Mesendoderm (in vitro differentiated cells): ENCODE results near the gene FBXW5.

Experiments
- DNase-seq: peaks from one replicate; pipeline ENCODE4 v3.0.0; 2013
- H2AK5ac ChIP-seq: 2 replicates; pipeline ENCODE4 v1.6.1; 2013; ENCODE audit warnings: low read length, inconsistent platforms
- H2BK120ac ChIP-seq: 2 replicates; pipeline ENCODE4 v1.6.1; 2013; ENCODE audit warnings: low read depth, mild to moderate bottlenecking, low read length, moderate library complexity, mixed read lengths
- H2BK15ac ChIP-seq: replicated peaks from 2 replicates; pipeline ENCODE4 v1.6.1; 2013; ENCODE audit warnings: low read depth, mild to moderate bottlenecking, moderate library complexity
- H2BK5ac ChIP-seq: 2 replicates; pipeline ENCODE4 v1.6.1; 2013; ENCODE audit warnings: low read length, inconsistent platforms
- H3K18ac ChIP-seq: 2 replicates; pipeline ENCODE4 v1.6.1; 2013; ENCODE audit warnings: mild to moderate bottlenecking, low read length, mixed read lengths
- H3K23ac ChIP-seq: one replicate; pipeline ENCODE4 v1.6.1; 2013; ENCODE audit warnings: low read length
- H3K27ac ChIP-seq: 2 replicates; pipeline ENCODE4 v1.5.1; 2013; ENCODE audit warnings: low read depth, mild to moderate bottlenecking, inconsistent platforms, low read length, moderate library complexity
- H3K27me3 ChIP-seq: 2 replicates; pipeline ENCODE4 v1.6.1; 2013; ENCODE audit warnings: low read length, control low read depth, mild to moderate bottlenecking, inconsistent platforms; ENCODE audit not compliant: insufficient read depth, poor library complexity
- H3K36me3 ChIP-seq: 2 replicates; pipeline ENCODE4 v1.6.1; 2013; ENCODE audit warnings: low read length, inconsistent platforms; ENCODE audit not compliant: control insufficient read depth, insufficient read depth
- H3K4ac ChIP-seq: one replicate; pipeline ENCODE4 v1.6.1; 2013; ENCODE audit warnings: low read depth, mild to moderate bottlenecking, low read length, moderate library complexity
- H3K4me1 ChIP-seq: 2 replicates; pipeline ENCODE4 v1.6.1; 2013; ENCODE audit warnings: low read depth, low read length, inconsistent platforms; ENCODE audit not compliant: control insufficient read depth
- H3K4me2 ChIP-seq: 2 replicates; pipeline ENCODE4 v1.6.1; 2013; ENCODE audit warnings: low read length
- H3K4me3 ChIP-seq: 2 replicates; pipeline ENCODE4 v1.5.1; 2013; ENCODE audit warnings: mild to moderate bottlenecking, low read length
- H3K56ac ChIP-seq: one replicate; pipeline ENCODE4 v1.6.1; 2013; ENCODE audit warnings: low read length
- H3K79me1 ChIP-seq: 2 replicates; pipeline ENCODE4 v1.6.1; 2013; ENCODE audit warnings: low read length, inconsistent platforms
- H3K79me2 ChIP-seq: 2 replicates; pipeline ENCODE4 v1.6.1; 2013; ENCODE audit warnings: mild to moderate bottlenecking, low read length; ENCODE audit not compliant: control insufficient read depth, insufficient read depth
- H3K9ac ChIP-seq: 2 replicates; pipeline ENCODE4 v1.6.1; 2013; ENCODE audit warnings: low read length, inconsistent platforms
- H4K5ac ChIP-seq: one replicate; pipeline ENCODE4 v1.6.1; 2013; ENCODE audit warnings: low read length
- H4K8ac ChIP-seq: one replicate; pipeline ENCODE4 v1.6.1; 2013; ENCODE audit warnings: low read depth, mild to moderate bottlenecking, control low read depth, low read length, moderate library complexity
- WGBS: extraction: QIAGEN DNeasy Blood & Tissue Kit; methylation state at CpG from one replicate; pipeline ENCODE4 v1.1.7; 2013; ENCODE audit warnings: low lambda C conversion rate, missing lambda C conversion rate; ENCODE audit not compliant: insufficient coverage; ENCODE audit errors: extremely low coverage; 5-methylcytosine and 5-hydroxymethylcytosine counted together

Gene FBXW5

DNA sequence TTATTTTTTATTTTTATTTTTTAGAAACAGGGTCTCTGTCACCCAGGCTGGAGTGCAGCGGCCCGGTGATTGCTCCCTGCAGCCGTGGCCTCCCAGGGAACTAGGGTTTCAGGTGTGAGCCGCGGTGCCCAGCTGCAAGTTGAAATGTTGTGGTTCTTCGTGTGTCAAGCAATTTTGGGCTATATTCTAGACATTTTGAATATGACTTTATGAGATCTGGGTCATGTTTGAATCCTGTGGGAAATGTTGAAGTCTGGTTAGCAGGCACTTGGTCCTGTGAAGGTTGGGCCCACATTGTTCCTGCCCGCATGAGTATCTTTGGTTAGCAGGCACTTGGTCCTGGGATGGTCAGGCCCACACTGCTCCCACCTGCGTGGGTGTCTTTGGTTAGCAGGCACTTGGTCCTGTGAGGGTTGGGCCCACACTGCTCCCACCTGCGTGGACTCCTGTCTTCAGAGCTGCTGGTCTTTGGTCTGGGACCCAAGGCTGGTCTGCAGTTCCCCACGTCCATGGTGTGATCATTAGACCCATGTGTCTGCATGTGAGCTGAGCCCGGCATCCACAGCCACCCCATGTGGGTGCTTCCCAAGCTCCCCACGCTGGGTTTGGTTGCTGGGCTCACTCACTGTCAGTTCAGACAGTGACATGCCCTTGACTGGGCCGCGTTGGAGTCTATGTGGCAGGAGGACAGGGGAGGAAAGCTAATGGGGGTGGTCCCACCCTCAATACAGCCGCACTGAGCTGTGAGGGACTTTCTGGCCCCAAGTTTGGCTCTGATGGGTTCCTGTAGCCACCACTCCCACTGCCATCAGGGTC is 7.1 kb downstream of the FBXW5 start:
- no peak overlapping the region for H3K27ac ChIP-seq
- WGBS, result no CpG with 5 or more reads among the region's 15 CpGs
- H2AK5ac ChIP-seq, result no peak overlapping the region
- H3K27me3 ChIP-seq, result no peaks in the 10 kb centered on the region
- H3K4me3 ChIP-seq, result no peak overlapping the region
- peaks cover 12% of the 10 kb centered on the region for H3K36me3 ChIP-seq
- no peak overlapping the region for H2BK15ac ChIP-seq
- no peaks in the 10 kb centered on the region for H3K4me1 ChIP-seq
- H3K4me2 ChIP-seq, result no peak overlapping the region
- no peak overlapping the region for H3K4ac ChIP-seq
- no peak overlapping the region for H3K23ac ChIP-seq
- H3K79me1 ChIP-seq, result no peaks in the 10 kb centered on the region
- H4K8ac ChIP-seq, result no peak overlapping the region
- no peaks in the 10 kb centered on the region for H3K79me2 ChIP-seq
- no peak overlapping the region for H3K9ac ChIP-seq
- H4K5ac ChIP-seq, result no peak overlapping the region
- DNase-seq, result no peak
- no peak overlapping the region for H2BK5ac ChIP-seq
- H3K18ac ChIP-seq, result no peak overlapping the region
- H2BK120ac ChIP-seq, result no peak overlapping the region
- H3K56ac ChIP-seq, result no peak overlapping the region

- Histone ChIP-seq H2BK120ac (no peak overlapping the region), H2BK15ac (no peak overlapping the region), H3K4ac (no peak overlapping the region), H3K27me3 (no peaks in the 10 kb centered on the region), H3K56ac (no peak overlapping the region), H3K27ac (no peak overlapping the region), H4K8ac (no peak overlapping the region), H3K18ac (no peak overlapping the region), H3K4me1 (no peaks in the 10 kb centered on the region), H3K4me2 (no peak overlapping the region), H3K9ac (no peak overlapping the region), H3K79me2 (no peaks in the 10 kb centered on the region), H3K23ac (no peak overlapping the region), H3K36me3 (peaks cover 9% of the 10 kb centered on the region), H3K4me3 (no peak overlapping the region), H2BK5ac (no peak overlapping the region), H2AK5ac (no peak overlapping the region), H4K5ac (no peak overlapping the region), H3K79me1 (no peaks in the 10 kb centered on the region)
- WGBS, result no CpG with 5 or more reads among the region's 8 CpGs
- DNase-seq, result no peak
These were observed 7.8 kb downstream of the FBXW5 start for GRCh38 chr9:136936645-136937170.

DNA sequence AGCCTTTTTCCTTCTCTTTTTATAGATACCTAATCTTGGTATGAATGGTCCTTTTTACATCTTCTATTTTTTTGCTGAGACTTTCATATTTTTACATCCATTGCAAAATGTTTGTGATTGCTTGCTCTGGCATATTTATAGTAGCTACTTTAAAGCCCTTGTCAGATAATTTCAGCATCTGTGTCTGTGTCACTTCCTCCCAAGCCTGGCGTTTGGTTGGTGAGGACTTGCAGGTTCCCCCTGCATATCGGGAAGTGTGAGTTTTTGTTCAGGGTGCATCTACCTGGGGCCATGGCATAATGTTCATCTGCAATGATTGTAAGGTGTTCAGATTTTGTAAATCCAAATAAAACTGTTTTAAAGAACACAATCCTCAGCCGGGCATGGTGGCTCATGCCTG is 8.9 kb downstream of the FBXW5 start:
- Histone ChIP-seq H3K9ac (no peak overlapping the region), H4K5ac (no peak overlapping the region), H3K23ac (no peak overlapping the region), H2BK120ac (no peak overlapping the region), H2BK15ac (no peak overlapping the region), H3K56ac (no peak overlapping the region), H4K8ac (no peak overlapping the region), H3K4ac (no peak overlapping the region), H3K27ac (no peak overlapping the region), H3K4me1 (no peaks in the 10 kb centered on the region), H3K27me3 (no peaks in the 10 kb centered on the region), H2BK5ac (no peak overlapping the region), H2AK5ac (no peak overlapping the region), H3K79me2 (no peaks in the 10 kb centered on the region), H3K4me3 (no peak overlapping the region), H3K18ac (no peak overlapping the region), H3K4me2 (no peak overlapping the region), H3K36me3 (peaks cover 7% of the 10 kb centered on the region), H3K79me1 (no peaks in the 10 kb centered on the region)
- no CpG with 5 or more reads among the region's 3 CpGs for WGBS
- DNase-seq, result no peak

DNA sequence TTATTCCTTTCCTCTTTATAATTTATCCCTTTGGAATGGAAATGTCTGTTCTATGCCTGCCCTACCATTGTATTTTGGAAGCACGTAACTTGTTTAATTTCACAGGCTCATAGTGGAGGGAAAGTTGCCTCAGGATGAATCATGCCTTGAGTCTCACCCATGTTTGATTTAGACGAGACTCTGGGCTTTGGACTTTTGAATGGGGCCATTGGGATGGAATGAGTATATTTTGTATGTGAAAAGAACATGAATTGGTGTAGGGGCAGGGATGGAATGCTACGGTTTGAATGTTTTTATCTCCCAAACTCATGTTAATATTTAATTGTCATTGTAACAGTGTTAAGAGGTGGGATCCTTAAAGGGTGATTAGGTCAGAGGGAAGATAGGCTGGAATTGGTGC is 10.3 kb downstream of the FBXW5 start:
- H4K5ac ChIP-seq, result no peak overlapping the region
- WGBS, result no CpG with 5 or more reads among the region's 3 CpGs
- no peaks in the 10 kb centered on the region for H3K79me2 ChIP-seq
- no peak for DNase-seq
- no peak overlapping the region for H3K56ac ChIP-seq
- no peak overlapping the region for H3K27ac ChIP-seq
- H3K9ac ChIP-seq, result no peak overlapping the region
- H3K4me1 ChIP-seq, result no peaks in the 10 kb centered on the region
- H3K36me3 ChIP-seq, result peaks cover 4% of the 10 kb centered on the region
- no peak overlapping the region for H3K23ac ChIP-seq
- H2AK5ac ChIP-seq, result no peak overlapping the region
- H3K79me1 ChIP-seq, result no peaks in the 10 kb centered on the region
- no peak overlapping the region for H3K4me3 ChIP-seq
- H2BK120ac ChIP-seq, result no peak overlapping the region
- no peak overlapping the region for H4K8ac ChIP-seq
- no peak overlapping the region for H3K4me2 ChIP-seq
- no peak overlapping the region for H3K4ac ChIP-seq
- H2BK15ac ChIP-seq, result no peak overlapping the region
- H3K27me3 ChIP-seq, result no peaks in the 10 kb centered on the region
- H2BK5ac ChIP-seq, result no peak overlapping the region
- no peak overlapping the region for H3K18ac ChIP-seq

DNA sequence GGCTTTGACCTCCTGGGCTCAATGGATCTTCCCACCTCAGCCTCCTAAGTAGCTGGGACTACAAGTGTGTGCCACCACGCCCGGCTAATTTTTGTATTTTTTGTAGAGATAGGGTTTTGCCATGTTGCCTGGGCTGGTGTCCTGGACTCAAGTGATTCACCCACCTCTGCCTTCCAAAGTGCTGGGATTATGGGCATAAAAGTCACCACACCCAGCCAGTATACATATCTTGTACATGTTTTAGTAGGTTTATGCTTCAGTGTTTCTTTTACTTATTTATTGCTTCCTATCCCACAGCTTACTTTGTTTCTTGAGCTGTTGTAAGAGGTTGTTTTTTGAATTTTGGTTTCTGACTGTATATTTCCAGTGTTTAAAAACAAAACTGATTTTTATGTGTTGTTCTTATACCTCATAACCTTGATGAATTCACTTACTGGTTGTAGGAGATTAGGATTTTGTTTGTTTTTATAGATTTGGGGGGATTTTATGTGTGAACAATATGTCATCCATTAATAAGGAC is 12.9 kb downstream of the FBXW5 start:
- Histone ChIP-seq H3K27ac (no peak overlapping the region), H3K36me3 (peaks cover 6% of the 10 kb centered on the region), H3K56ac (no peak overlapping the region), H3K4ac (no peak overlapping the region), H3K4me3 (no peak overlapping the region), H4K5ac (no peak overlapping the region), H4K8ac (no peak overlapping the region), H2BK120ac (no peak overlapping the region), H2BK15ac (no peak overlapping the region), H3K18ac (no peak overlapping the region), H3K23ac (no peak overlapping the region), H2BK5ac (no peak overlapping the region), H2AK5ac (no peak overlapping the region), H3K79me2 (no peaks in the 10 kb centered on the region), H3K4me2 (no peak overlapping the region), H3K79me1 (no peaks in the 10 kb centered on the region), H3K4me1 (no peaks in the 10 kb centered on the region), H3K27me3 (no peaks in the 10 kb centered on the region), H3K9ac (no peak overlapping the region)
- DNase-seq, result no peak
- WGBS, result no CpG with 5 or more reads among the region's 2 CpGs
